IMR-90 (cell line): ENCODE results near the gene RAI14. TPM values are rescaled to one million over a fixed set of nuclear protein-coding genes. Genes with fewer than 3 reads are reported as not detected.

Source experiments
- ATAC-seq: fragments of 200-7000 bp; cut with Tn5 transposase; 2 replicates; pipeline ENCODE4 v1.9.1; 2020; ENCODE audit warnings: low read depth, mild to moderate bottlenecking, moderate library complexity
- BruUV-seq: library from RNA; stranded (reverse); fragments of 400-500 nt; replicated peaks from 2 replicates; lab custom pipeline; 2021; lab: Mats Ljungman, UMichigan
- CTCF ChIA-PET: fragments of 300-600 bp; formaldehyde crosslinking; extraction: SDS; loops from one replicate; lab custom pipeline; 2021; ENCODE audit warnings: antibody characterized with exemption; lab: Yijun Ruan, JAX
- POLR2A ChIA-PET: fragments of 300-600 bp; sonication (Branson Sonifier 250); formaldehyde crosslinking; loops from one replicate; lab custom pipeline; 2022; ENCODE audit warnings: antibody characterized with exemption; ENCODE audit not compliant: unreplicated experiment; lab: Charles Lee
- DNase-seq: peaks from one replicate; pipeline ENCODE4 v3.0.0; 2013
- H2AFZ ChIP-seq: replicated peaks from 2 replicates; pipeline ENCODE3; 2013; ENCODE audit warnings: low read length, mild to moderate bottlenecking; ENCODE audit not compliant: poor library complexity
- H2AK5ac ChIP-seq: 2 replicates; pipeline ENCODE4 v1.6.1; 2013; ENCODE audit warnings: low read depth, low read length, inconsistent platforms
- H2AK9ac ChIP-seq: replicated peaks from 2 replicates; pipeline ENCODE3; 2013; ENCODE audit warnings: mild to moderate bottlenecking, low read depth, low read length, moderate library complexity; ENCODE audit not compliant: poor library complexity
- H2BK120ac ChIP-seq: 2 replicates; pipeline ENCODE4 v1.6.1; 2013; ENCODE audit warnings: low read depth, low read length, inconsistent platforms
- H2BK15ac ChIP-seq: 3 replicates; pipeline ENCODE4 v1.6.1; 2013; ENCODE audit warnings: low read depth, low read length, inconsistent platforms
- H2BK20ac ChIP-seq: 2 replicates; pipeline ENCODE4 v1.6.1; 2013; ENCODE audit warnings: low read depth, mild to moderate bottlenecking, inconsistent platforms, low read length, moderate library complexity
- H2BK5ac ChIP-seq: 2 replicates; pipeline ENCODE4 v1.6.1; 2013; ENCODE audit warnings: mild to moderate bottlenecking, low read depth, low read length, inconsistent platforms; ENCODE audit not compliant: poor library complexity, severe bottlenecking
- H3K14ac ChIP-seq: replicated peaks from 2 replicates; pipeline ENCODE4 v1.6.1; 2013; ENCODE audit warnings: low read depth, low read length, inconsistent platforms
- H3K18ac ChIP-seq: 2 replicates; pipeline ENCODE4 v1.6.1; 2013; ENCODE audit warnings: low read depth, low read length, control low read depth
- H3K23ac ChIP-seq: 2 replicates; pipeline ENCODE4 v1.6.1; 2013; ENCODE audit warnings: low read depth, low read length, inconsistent platforms
- H3K27ac ChIP-seq: 2 replicates; pipeline ENCODE4 v1.5.1; 2013; ENCODE audit warnings: mild to moderate bottlenecking, control low read depth, low read length; ENCODE audit not compliant: insufficient read depth
- H3K27me3 ChIP-seq: 2 replicates; pipeline ENCODE4 v1.6.1; 2013; ENCODE audit warnings: low read length; ENCODE audit not compliant: control insufficient read depth, insufficient read depth
- H3K36me3 ChIP-seq: 2 replicates; pipeline ENCODE4 v1.6.1; 2013; ENCODE audit warnings: low read length, mixed read lengths; ENCODE audit not compliant: control insufficient read depth, insufficient read depth
- H3K4ac ChIP-seq: 2 replicates; pipeline ENCODE4 v1.6.1; 2013; ENCODE audit warnings: low read depth, low read length, inconsistent platforms
- H3K4me1 ChIP-seq: 2 replicates; pipeline ENCODE4 v1.6.1; 2013; ENCODE audit warnings: low read length, mixed read lengths; ENCODE audit not compliant: control insufficient read depth, insufficient read depth
- H3K4me2 ChIP-seq: 2 replicates; pipeline ENCODE4 v1.6.1; 2013; ENCODE audit warnings: low read depth, mild to moderate bottlenecking, control low read depth, low read length, moderate library complexity
- H3K4me3 ChIP-seq: 2 replicates; pipeline ENCODE4 v1.5.1; 2013; ENCODE audit warnings: low read depth, mild to moderate bottlenecking, control low read depth, low read length, moderate library complexity; ENCODE audit not compliant: insufficient read depth
- H3K56ac ChIP-seq: 2 replicates; pipeline ENCODE4 v1.6.1; 2013; ENCODE audit warnings: low read length, inconsistent platforms; ENCODE audit not compliant: insufficient read depth; ENCODE audit errors: extremely low read depth
- H3K79me1 ChIP-seq, 2 experiments: 2 replicates each; pipeline ENCODE4 v1.6.1; 2013; ENCODE audit warnings: low read length in 2 of 2, inconsistent platforms in 1 of 2, low read depth in 1 of 2
- H3K9ac ChIP-seq: 2 replicates; pipeline ENCODE4 v1.6.1; 2013; ENCODE audit warnings: low read depth, low read length, control low read depth
- H3K9me1 ChIP-seq: 2 replicates; pipeline ENCODE4 v1.6.1; 2013; ENCODE audit warnings: low read length, inconsistent platforms; ENCODE audit not compliant: insufficient read depth
- H3K9me3 ChIP-seq: 2 replicates; pipeline ENCODE4 v1.6.1; 2013; ENCODE audit warnings: low read length; ENCODE audit not compliant: control insufficient read depth, insufficient read depth
- H4K20me1 ChIP-seq: 2 replicates; pipeline ENCODE4 v1.6.1; 2013; ENCODE audit warnings: low read length, inconsistent platforms; ENCODE audit not compliant: insufficient read depth
- H4K5ac ChIP-seq: 2 replicates; pipeline ENCODE4 v1.6.1; 2013; ENCODE audit warnings: mild to moderate bottlenecking, low read depth, low read length, control low read depth
- H4K8ac ChIP-seq, 2 experiments: 2 replicates each; pipeline ENCODE4 v1.6.1; 2013; ENCODE audit warnings: low read depth in 2 of 2, low read length in 2 of 2, control low read depth in 1 of 2, inconsistent platforms in 1 of 2
- H4K91ac ChIP-seq: 2 replicates; pipeline ENCODE4 v1.6.1; 2013; ENCODE audit warnings: low read depth, low read length, inconsistent platforms; ENCODE audit not compliant: insufficient read depth
- BHLHE40 ChIP-seq: fragments of 150-350 bp; IDR thresholded peaks from 2 replicates; pipeline ENCODE4 v1.6.1; 2016; ENCODE audit warnings: mild to moderate bottlenecking, low read depth, low read length
- CEBPB ChIP-seq: IDR thresholded peaks from 2 replicates; pipeline ENCODE4 v1.6.1; 2012; ENCODE audit warnings: low read depth, low read length, improper control_type of control experiment
- CHD1 ChIP-seq: IDR thresholded peaks from 2 replicates; pipeline ENCODE4 v1.6.1; 2012; ENCODE audit warnings: low read depth, low read length, improper control_type of control experiment
- ELK1 ChIP-seq: fragments of 150-350 bp; IDR thresholded peaks from 2 replicates; pipeline ENCODE4 v1.6.1; 2016; ENCODE audit warnings: low read depth, mild to moderate bottlenecking, low read length, moderate library complexity, borderline replicate concordance
- FOS ChIP-seq: fragments of 150-350 bp; IDR thresholded peaks from 2 replicates; pipeline ENCODE4 v1.6.1; 2016; ENCODE audit warnings: low read depth, low read length
- MAFK ChIP-seq: IDR thresholded peaks from 2 replicates; pipeline ENCODE4 v1.6.1; 2012; ENCODE audit warnings: low read depth, low read length, improper control_type of control experiment
- MAZ ChIP-seq: IDR thresholded peaks from 2 replicates; pipeline ENCODE4 v1.6.1; 2012; ENCODE audit warnings: low read depth, mild to moderate bottlenecking, low read length, improper control_type of control experiment, moderate library complexity, borderline replicate concordance
- MXI1 ChIP-seq: IDR thresholded peaks from 2 replicates; pipeline ENCODE4 v1.6.1; 2012; ENCODE audit warnings: low read depth, mild to moderate bottlenecking, low read length, moderate library complexity, borderline replicate concordance
- NFE2L2 ChIP-seq: fragments of 150-350 bp; IDR thresholded peaks from 2 replicates; pipeline ENCODE4 v1.6.1; 2016; ENCODE audit warnings: low read depth, mild to moderate bottlenecking, low read length
- POLR2A ChIP-seq: IDR thresholded peaks from 2 replicates; pipeline ENCODE4 v1.6.1; 2012; ENCODE audit warnings: mild to moderate bottlenecking, low read depth, low read length
- RAD21 ChIP-seq: IDR thresholded peaks from 2 replicates; pipeline ENCODE4 v1.6.1; 2012; ENCODE audit warnings: low read length, improper control_type of control experiment
- RCOR1 ChIP-seq: IDR thresholded peaks from 2 replicates; pipeline ENCODE4 v1.6.1; 2012; ENCODE audit warnings: mild to moderate bottlenecking, low read length, improper control_type of control experiment; ENCODE audit not compliant: insufficient replicate concordance
- RFX5 ChIP-seq: IDR thresholded peaks from 2 replicates; pipeline ENCODE4 v1.8.0; 2012; ENCODE audit warnings: low read depth, mild to moderate bottlenecking, low read length, moderate library complexity
- SMC3 ChIP-seq: fragments of 150-350 bp; IDR thresholded peaks from 2 replicates; pipeline ENCODE4 v1.6.1; 2016; ENCODE audit warnings: low read depth, mild to moderate bottlenecking, antibody characterized with exemption, low read length, moderate library complexity
- USF2 ChIP-seq: fragments of 150-350 bp; IDR thresholded peaks from 2 replicates; pipeline ENCODE4 v1.6.1; 2017; ENCODE audit warnings: mild to moderate bottlenecking, antibody characterized with exemption, low read length, low read depth
- WGBS, 2 experiments: methylation state at CpG; one replicate each; pipeline versions ENCODE4 v1.1.5 to v1.1.7; 2013; ENCODE audit warnings: missing lambda C conversion rate in 2 of 2; ENCODE audit not compliant: insufficient read length in 1 of 2; ENCODE audit errors: extremely low coverage in 2 of 2; 5-methylcytosine and 5-hydroxymethylcytosine counted together
- dilution Hi-C: fragments of 300-500 bp; cut with HindIII; formaldehyde crosslinking; loops from one replicate; pipeline ENCODE4 v1.14.3; 2018; ENCODE audit warnings: low sequenced_read_pairs; ENCODE audit not compliant: unreplicated experiment
- in situ Hi-C: fragments of 300-500 bp; cut with MboI; formaldehyde crosslinking; loops from 3 replicates; pipeline ENCODE4 v1.14.3; 2019; ENCODE audit warnings: low sequenced_read_pairs, inconsistent platforms, mixed read lengths
- intact Hi-C: fragments of 100-400 bp; cut with micrococcal nuclease; formaldehyde crosslinking; loops from 2 replicates; pipeline ENCODE4 v1.10.0; 2022
- polyA plus RNA-seq, 3 experiments: library from polyadenylated mRNA; depleted of rRNA; stranded (reverse); fragments of >200 nt; gene quantifications; 2 replicates each; pipeline ENCODE4 v1.2.3, GENCODE V29; 2012; ENCODE audit warnings: low replicate concordance in 1 of 3
- total RNA-seq: library from RNA; depleted of rRNA; stranded (reverse); fragments of >200 nt; gene quantifications from 2 replicates; pipeline ENCODE4 v1.2.3, GENCODE V29; 2012

Gene RAI14
- total and polyA plus RNA-seq, 2 of the 4 experiments (the other 2 are of a cell fraction), result 221 to 267 TPM

- TF ChIP-seq MXI1, result no peak
Observed at GRCh38 chr5:34660444-34660843, 4.3 kb downstream of the RAI14 start (continued).

- H4K91ac ChIP-seq, result no peak overlapping the region
- H3K27me3 ChIP-seq, result no peaks in the 10 kb centered on the region
- dilution Hi-C loops, result no loop called here
- no peak overlapping the region for H4K5ac ChIP-seq
- peaks cover 29% of the 10 kb centered on the region for H3K36me3 ChIP-seq
- H3K9ac ChIP-seq, result no peak overlapping the region
- WGBS, 2 experiments, result no CpG with 5 or more reads among the region's 7 CpGs
- H3K79me1 ChIP-seq, result peaks cover 0 to 44% of the 10 kb centered on the region in 2 experiments; a peak in 2 of 4 replicates
- peak overlapping the region; percentile 69; the same call in 1 of the 2 replicates for H3K14ac ChIP-seq
- no peak overlapping the region for H2BK15ac ChIP-seq
- ATAC-seq (no peak), DNase-seq (no peak)
- BruUV-seq, result no TSS peak
- ChIA-PET CTCF (no interaction called here), POLR2A (interaction anchor here (0.6 to 0.7 kb wide), 2 partner anchors 11 to 250 kb away, joined by 3 to 7 read pairs; no protein-coding TSS in a partner anchor)
- H3K56ac ChIP-seq, result no peak overlapping the region
- no peak overlapping the region; the same call in 1 of the 2 replicates for H3K4ac ChIP-seq
- H3K23ac ChIP-seq, result peak overlapping the region; percentile 29; the same call in 1 of the 2 replicates
- peak overlapping the region; percentile 61 for H2BK5ac ChIP-seq
- no peak overlapping the region for H2BK20ac ChIP-seq
- H3K9me3 ChIP-seq, result no peaks in the 10 kb centered on the region
- H4K8ac ChIP-seq, result no peak overlapping the region
- no peak overlapping the region for H2AK5ac ChIP-seq
- H3K18ac ChIP-seq, result no peak overlapping the region
- in situ Hi-C loops, result no loop called here
- H2AFZ ChIP-seq, result no peak overlapping the region
- H3K4me2 ChIP-seq, result no peak overlapping the region
- H2BK120ac ChIP-seq, result no peak overlapping the region
- H3K4me3 ChIP-seq, result no peak overlapping the region
- H4K20me1 ChIP-seq, result peaks cover 90% of the 10 kb centered on the region
- H3K9me1 ChIP-seq, result peaks cover 35% of the 10 kb centered on the region
- H3K27ac ChIP-seq, result no peak overlapping the region
- H2AK9ac ChIP-seq, result no peak overlapping the region
- peaks cover 23% of the 10 kb centered on the region for H3K4me1 ChIP-seq
- intact Hi-C loops, result no loop called here
- no peak for TF ChIP-seq FOS
- no peak for TF ChIP-seq MAZ
- TF ChIP-seq MXI1, result no peak
- no peak for TF ChIP-seq RAD21
- no peak for TF ChIP-seq CHD1
- no peak for TF ChIP-seq SMC3
- no peak for TF ChIP-seq RCOR1
- TF ChIP-seq MAFK, result no peak
- no peak for TF ChIP-seq USF2
- no peak for TF ChIP-seq ELK1
- no peak for TF ChIP-seq NFE2L2
- no peak for TF ChIP-seq POLR2A
- TF ChIP-seq RFX5, result no peak
- TF ChIP-seq BHLHE40, result no peak
- TF ChIP-seq CEBPB, result no peak
Observed at GRCh38 chr5:34663771-34664496, 7.8 kb downstream of the RAI14 start.
